Caki2 (cell line): ENCODE measurements around the gene MSRB1. TPM values are rescaled to one million over a fixed set of nuclear protein-coding genes. Genes with fewer than 3 reads are reported as not detected.
"Not testable (repeated sequence)": the region's sequence is repeated elsewhere in the genome, so short reads cannot be mapped to it uniquely, and the experiment has no call there.

Experiments used
- DNase-seq: peaks from one replicate; pipeline ENCODE4 v3.0.0-alpha.2; 2015; ENCODE audit warnings: low read depth
- in situ Hi-C: cut with HindIII; loops from 2 replicates; pipeline ENCODE4 v1.10.0; 2016; ENCODE audit warnings: low sequenced_read_pairs, low pct_unique_long_range_greater_than_20kb, mixed read lengths
- total RNA-seq: library from RNA; depleted of rRNA; stranded (reverse); fragments of >200 nt; shearing (Covaris generic); gene quantifications from 2 replicates; pipeline ENCODE4 v1.2.3, GENCODE V29; 2014; ENCODE audit warnings: low replicate concordance

Gene MSRB1
- total RNA-seq, 1 experiment from 2014 or later = 275 TPM

DNA sequence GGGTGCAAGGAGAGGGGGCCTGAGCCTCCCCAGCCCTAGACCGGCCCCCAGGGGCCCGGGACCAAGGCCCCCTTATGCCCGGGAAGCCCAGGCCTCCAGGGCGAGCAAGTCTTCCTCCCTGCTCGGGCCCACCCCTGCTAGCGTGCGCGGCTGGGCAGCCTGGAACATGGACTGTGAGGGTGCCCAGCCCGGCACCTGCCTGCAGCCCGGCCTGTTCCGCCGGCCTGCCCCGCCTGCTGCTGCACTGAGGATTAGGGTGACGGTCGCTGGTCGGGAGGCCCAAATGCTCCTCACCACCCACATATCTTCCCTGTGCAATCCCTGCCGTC is 30.8 kb downstream of the MSRB1 start:
- in situ Hi-C loops = no loop called here
- no peak for DNase-seq

DNA sequence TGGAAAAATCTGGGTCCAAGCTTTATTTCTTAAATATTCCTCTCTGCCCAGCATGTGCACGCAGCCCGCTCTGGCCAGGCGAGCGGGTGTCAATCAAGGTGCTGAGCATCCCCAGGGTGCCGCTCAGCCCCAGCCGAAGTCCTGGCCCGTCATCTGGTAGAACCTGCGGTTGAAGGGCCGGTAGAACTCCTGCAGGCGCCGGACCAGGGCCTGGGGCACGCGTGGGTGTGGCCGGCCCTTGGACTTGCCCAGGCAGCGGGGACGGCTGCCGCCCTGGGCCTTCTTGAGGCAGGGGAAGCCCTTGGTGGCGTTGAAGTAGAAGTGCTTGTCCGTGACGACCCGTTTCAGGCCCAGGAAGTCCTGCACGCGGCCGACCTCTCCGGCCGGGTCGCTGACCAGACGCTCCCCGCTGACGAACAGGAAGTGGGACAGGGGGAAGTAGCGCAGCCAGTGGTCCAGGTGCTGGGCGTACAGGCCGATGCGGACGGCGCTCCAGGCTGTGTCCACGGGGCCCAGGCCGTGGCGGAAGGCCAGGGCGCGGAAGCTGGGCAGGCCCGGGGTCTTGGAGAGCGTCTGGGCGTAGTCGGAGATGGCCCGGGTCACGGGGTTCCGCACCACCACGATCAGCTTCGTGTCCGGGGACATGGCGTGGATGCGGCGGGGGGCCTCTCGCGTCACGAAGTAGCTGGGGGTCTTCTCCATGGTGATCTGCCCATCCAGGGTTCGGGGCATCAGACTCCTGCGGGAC is 31.4 kb downstream of the MSRB1 start:
- no peak for DNase-seq
- in situ Hi-C loops = no loop called here

DNA sequence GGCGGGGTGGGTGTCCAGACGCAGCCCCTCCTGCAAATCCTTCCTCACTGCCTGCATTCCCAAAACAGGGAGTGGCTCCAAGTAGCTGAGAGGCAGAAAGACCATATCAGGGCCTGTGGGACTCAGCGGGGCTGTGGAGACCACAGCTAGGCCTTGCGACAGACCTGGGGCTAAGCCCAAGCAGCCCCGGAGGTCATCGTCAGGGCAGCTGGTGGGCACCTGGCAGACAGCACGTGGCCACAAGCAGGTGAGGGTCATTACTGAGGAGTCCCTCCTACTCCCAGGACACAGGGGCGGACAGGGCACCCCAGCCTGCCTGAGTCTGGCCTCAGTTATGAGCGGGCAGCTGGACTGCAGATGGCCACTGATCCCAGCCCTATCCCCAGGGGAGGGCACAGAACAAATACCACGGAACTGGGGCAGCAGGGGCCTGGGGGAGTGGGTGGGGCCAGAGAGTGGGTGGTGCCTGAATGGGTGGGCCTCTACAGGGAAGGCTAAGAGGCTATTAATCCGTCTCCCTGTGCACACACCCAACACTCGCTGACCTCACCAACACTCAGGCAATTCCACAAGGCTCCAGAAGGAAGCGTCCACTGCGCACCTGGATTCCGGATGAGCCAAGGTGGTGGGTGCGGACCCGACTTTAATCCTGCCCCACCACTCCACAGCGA is 33.3 kb downstream of the MSRB1 start:
- in situ Hi-C loops = no loop called here
- no peak for DNase-seq

DNA sequence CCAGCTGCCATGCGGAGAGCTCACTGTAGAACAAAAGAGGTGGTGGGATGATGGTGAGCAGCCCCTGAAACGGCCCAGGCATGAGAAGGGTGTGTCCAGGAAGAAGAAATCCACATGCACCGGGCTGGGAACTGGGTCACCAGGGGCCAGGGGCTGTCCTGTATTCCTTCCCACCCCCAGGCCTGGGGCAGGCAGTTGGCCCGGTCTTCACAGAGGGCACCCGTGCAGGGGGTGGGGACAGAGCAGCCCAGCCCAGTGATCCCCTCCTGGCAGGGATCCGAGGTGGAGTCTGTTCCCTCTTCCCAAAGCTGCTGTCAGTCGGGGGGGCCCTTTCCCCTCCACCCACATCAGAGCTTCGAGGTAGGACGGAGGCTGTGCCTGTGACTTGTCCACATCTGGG is 34.0 kb downstream of the MSRB1 start:
- in situ Hi-C loops = no loop called here

DNA sequence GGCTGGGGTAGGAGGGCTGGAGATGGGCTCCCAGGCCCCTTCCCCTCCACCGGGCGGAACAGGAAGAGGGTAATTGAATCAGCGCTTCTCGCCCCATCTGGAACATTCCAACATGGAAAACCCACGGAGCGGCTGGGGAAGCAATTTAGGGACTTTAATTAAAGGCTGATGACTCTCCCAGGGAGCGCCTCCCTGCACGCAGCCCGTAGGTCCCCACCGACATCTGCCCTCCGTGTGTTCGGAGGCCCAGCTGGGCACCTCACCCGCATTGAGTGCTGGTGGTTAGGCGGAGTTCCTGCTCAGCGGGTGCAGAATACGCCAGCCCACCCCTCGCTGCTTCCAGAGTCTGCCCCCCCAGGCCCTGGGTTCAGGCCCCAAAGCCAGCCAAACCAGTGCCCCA is 34.8 kb downstream of the MSRB1 start:
- in situ Hi-C loops = no loop called here
- DNase-seq = no peak

More for the DNA sequence above, 34.0 kb downstream of the MSRB1 start:
- DNase-seq = no peak

DNA sequence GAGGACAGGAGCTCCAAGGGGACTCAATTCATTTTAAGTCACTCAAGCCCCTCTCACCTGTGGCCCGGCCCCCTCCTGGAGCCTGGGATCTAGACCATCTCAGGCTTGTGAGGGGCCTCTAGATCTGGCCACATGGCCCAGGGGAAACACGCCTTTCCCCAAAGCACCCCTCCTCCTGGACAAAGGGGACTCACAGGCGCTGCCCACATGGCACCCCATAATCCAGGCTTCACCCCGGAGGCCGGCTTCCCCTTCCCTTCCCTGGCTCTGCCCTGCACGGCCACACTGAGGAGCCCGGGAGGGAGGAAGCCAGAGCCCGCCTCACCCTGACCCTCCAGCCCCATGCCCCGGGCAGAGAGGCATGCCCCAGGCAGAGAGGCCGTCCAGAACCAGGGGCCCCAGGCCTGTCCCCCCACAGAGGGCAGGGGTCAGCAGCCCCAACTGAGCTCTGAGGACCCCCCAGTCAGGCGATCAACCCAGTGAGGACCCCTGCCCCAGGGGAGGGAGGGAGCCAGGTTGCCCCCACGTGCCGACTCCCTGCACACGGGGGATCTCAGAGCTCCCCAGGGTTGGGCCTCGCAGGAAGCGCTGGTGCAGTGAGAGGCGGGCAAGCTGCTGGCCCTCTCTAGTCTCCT is 35.7 kb downstream of the MSRB1 start:
- in situ Hi-C loops = no loop called here
- DNase-seq = no peak

DNA sequence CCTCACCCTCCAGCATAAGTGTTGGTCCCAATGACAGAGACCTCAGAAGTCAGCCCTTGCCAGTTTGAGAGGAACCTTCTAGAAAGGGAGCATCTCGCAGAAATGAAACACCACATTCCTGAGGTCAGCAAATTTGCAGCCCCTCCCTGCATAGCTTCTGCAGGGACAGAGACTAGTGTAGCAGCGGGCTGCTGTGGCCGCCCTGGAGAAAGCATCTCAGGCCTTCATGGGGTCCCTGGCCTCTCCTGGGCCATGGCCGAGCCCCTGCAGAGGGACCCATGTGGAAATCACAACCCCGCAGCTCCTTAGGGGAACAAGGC is 36.2 kb downstream of the MSRB1 start:
- in situ Hi-C loops = no loop called here
- DNase-seq = no peak

DNA sequence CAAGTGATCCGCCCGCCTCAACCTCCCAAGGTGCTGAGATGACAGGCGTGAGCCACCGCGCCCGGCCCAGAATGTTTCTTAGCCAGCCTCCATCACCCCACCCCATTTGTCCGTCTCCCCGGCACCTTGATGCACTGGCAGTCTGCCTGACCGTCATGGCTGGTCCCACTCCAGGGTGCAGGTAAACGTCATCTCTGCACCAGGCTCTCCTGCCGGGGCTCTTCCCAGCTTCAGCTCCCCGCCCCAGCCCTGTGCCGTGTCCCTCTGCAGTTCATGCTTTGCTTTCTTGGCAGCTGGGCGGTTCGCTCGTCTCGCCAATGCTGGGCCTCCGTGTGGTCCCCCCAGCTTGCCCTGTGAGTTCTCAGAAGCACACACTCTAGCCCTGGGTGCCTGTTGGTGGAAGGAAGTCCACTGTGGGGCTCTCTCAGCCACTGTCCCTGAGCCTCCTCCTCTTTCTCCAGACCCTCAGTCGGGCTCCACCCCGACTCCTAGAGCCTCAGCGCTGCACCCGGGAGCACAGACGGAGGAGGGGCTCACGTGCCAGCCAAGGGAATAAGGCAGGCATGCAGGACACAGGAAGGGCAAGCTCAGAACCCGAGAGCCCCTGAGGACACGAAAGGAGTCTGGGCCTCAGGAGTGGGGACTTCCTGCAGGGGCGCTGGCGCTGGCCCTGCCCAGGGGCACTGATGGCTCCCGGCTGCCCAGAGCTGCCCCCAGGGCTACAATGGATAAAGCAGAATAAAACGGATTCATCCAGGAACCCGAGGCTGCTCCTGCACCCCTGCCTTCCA is 36.7 kb downstream of the MSRB1 start:
- in situ Hi-C loops = no loop called here
- no peak for DNase-seq

DNA sequence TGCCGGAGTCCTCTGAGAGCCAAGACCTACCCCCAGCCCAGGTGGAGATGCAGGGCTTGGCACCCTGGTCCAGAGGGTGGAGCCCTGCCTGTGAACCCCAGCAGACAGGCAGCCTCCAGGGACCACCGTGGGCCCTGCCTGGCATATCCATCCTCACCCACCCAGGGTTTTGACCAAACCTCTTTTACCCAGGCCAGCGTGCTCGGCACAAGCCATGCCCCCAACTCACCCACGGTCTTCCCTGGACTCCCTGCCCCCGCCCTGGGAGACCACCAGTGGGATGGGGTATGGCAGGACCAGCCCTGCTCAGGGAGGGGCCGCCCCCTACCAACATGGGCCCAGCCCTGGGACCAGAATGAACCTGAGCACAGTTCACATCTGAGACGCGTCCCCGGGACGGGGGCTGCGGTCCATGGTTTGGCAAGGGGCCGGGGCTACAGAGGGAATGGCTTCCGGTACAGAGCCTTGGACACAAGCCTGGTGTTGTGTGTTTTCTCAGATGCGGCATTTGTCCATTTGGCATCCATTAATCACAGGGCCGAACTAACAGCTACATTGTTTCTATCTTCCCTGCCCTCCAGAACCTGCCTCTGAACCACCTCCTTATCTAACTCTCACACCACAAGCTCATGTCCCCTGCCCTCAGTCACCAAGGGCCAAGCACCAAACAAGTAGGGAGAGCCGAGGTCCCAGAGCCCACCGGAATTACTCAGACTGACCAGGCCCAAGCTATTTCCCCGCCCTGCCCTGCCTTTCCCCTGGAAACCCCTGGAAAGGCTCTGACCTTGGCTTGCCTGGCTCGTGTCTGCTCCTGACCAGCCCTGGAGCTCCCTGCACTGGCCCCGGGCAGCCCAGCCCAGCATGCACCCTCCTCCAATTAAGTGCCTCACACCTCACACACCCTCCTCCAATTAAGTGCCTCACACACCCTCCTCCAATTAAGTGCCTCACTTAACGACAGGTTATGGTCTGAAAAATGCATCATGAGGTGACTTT is 38.9 kb downstream of the MSRB1 start:
- no peak for DNase-seq
- in situ Hi-C loops = no loop called here

DNA sequence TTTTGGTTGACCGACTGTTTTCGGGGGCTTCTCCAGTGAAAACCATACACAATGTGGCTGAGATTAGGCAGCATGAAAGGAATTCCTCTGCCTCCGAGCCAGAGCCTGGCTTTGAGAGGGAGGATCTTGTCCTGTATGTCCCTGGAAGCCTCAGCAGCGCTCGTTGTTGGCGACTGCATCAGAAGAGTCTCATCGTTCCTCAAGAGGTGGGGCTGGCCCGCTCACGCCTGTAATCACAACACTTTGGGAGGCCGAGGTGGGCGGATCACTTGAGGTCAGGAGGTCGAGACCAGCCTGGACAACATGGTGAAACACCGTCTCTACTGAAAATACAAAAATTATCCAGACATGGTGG is 39.8 kb downstream of the MSRB1 start:
- in situ Hi-C loops = no loop called here
- no peak for DNase-seq

DNA sequence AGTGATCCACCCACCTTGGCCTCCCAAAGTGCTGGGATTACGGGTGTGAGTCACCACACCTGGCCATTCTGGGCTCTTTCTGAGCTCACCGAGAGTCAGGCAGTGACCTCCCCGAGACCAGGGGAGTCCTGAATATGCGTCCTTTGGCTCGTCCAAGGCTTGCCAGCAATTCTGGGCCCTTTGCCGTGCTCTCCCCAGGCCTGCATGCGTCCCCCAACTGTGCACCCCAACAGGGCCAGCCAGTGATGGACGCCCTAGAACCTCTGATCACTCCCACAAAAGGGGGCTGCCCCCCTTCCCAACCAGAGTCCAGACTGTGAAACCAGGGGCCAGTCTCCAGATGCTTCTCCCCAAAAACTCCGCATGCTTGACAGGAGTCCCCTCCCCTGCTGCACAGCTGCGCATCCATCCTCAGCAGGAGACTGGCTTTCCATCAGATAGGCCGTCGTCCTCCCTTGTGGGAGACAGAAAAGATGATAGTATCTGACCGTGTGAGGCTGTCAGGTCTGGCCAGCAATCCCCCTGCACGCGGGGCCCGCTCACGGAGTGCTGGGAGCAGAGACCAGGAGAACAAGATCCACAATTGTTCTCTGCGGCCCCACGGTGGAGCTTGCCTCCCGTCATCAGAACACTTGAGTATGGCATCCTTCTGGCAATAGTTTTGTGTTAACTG is 40.3 kb downstream of the MSRB1 start:
- DNase-seq = no peak
- in situ Hi-C loops = no loop called here

DNA sequence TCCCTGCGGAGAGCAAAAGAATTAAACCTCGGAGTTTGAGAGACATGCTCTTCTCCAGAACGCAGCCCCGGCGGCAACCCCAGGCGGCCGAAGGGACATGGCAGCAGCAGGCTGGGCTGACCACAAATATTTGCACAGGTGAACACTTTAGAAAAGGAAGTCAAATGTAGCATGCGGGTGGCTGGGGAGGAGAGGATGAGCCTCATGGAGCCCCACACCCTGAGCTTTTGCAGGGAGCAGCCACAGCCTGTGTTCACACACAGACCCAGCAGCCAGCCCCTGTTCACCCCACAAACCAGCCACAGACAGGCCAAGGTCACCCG is 42.6 kb downstream of the MSRB1 start:
- DNase-seq = no peak
- in situ Hi-C loops = no loop called here

DNA sequence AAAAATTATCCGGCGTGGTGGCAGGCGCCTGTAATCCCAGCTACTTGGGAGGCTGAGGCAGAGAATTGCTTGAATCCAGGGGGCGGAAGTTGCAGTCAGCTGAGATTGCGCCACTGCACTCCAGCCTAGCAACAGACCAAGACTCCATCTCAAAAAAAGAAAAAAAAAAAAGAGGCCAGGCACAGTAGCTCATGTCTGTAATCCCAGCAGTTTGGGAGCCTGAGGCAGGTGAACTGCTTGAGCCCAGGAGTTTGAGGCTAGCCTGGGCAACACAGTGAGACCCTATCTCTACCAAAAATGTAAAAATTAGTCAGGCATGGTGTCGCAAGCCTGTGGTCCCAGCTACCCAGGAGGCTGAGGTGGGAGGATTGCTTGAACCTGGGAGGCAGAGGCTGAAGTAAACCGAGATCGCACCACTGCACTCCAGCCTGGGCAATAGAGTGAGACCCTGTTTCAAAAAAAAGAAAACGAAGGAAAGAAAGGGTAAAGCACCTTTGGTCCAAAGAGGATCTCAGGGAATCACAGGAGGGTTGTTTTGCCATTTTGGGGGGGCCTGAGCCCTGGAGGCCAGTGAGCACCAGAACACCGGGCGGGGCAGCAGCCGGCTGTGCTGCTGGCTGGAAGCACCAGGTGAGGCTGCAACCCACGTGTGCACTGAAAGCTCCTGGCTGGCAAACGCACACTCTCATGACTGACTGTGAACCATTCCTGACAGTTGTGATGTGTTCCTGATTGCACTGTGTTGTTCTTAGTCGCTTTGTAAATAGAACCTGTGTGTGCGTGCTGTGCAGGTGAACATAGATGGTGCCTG is 43.2 kb downstream of the MSRB1 start:
- in situ Hi-C loops = no loop called here
- DNase-seq = no peak

DNA sequence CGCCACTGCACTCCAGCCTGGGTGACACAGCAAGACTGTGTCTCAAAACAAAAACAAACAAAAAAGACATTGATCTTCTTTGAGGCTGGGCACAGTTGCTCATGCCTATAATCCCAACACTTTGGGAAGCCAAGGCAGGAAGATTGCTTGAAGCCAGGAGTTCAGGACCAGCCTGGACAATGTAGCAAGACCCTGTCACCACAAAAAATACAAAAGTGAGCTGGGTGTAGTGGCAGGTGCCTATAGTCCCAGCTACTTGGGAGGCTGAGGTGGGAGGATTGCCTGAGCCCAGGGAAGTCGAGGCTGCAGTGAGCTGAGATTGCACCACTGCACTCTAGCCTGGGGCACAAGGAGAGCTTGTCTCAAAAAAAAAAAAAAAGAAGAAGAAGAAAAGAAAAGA is 45.3 kb downstream of the MSRB1 start:
- in situ Hi-C loops, DNase-seq: not testable (repeated sequence)

DNA sequence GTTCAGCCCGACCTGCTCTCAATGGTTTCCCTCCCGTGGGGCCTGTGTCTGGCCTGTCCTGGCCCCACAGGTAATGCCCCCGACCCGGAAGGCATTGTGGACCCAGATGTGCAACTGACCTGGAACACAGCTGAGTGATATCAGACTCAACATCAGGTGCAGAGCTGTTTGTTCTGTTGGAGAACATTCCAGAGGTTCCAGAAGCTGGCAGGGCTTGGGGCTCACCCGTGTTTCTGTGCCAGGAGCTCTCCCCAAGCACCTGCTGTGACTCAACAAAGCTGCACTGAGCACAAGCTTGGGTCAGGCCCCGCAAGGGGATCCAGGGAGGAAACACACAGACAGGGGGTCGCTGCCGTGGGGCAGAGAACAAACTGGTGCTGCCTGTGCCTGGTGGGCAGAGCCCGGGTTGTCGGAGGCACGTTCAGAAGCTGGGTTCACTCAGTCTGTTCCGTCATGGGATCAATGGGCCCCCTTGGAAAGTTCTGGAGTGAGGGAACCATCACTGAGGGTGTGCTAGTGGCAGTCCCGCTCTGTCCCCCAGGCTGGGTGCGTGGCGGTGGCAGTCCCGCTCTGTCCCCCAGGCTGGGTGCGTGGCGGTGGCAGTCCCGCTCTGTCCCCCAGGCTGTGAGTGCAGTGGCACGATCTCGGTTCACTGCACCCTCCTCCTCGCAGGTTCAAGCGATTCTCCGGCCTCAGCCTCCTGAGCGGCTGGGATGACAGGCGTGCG is 46.9 kb downstream of the MSRB1 start:
- in situ Hi-C loops = no loop called here

DNA sequence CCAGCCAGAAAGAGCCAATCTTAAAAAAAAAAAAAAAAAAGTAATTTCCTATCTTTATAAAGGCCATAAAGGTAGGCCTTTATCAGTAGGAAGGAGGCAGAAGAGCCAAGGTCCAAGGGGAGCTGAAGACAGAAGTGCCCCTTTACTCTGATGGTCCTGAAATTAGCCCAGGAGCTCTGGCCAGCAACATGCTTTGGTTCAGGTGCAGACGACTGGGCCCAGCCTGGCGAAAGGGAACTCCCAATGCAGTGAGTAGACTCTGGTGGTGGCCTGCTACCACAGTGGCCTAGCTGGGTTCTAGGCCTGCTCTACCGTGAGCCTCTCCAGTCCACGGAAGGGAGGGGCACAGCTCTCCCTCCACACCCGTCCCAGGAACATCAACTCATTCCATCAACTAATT is 47.9 kb downstream of the MSRB1 start:
- in situ Hi-C loops = no loop called here
- DNase-seq = no peak

More for the DNA sequence above, 46.9 kb downstream of the MSRB1 start:
- no peak for DNase-seq
